ENCODE results near the gene KCNH2.

KCNH2 gene

DNA sequence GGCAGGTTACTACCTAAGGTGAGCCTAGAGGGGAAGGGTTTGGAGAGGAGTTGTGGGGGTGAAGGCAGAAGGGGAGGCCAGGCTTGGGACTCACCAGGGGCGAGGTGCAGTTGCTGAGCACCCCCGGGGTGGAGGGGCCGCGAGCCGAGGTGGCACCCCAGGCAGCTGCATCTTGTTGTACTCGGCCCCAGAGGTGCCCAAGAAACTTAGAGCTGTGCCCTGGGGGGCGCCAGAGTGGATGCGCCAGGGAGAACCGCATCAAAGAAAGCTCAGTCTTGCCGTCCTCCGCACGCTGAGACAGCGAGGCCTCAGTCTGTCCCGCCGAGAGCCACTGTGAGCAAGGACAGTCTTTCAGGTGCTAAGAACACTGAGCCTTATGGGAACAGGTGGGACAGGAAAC is 38.8 kb upstream of the KCNH2 start:
- no peak for TF ChIP-seq ELF4 (IDR thresholded peaks at IDR 0.05)
- no peak for TF ChIP-seq TARDBP (IDR thresholded peaks at IDR 0.05)
- no peak for TF ChIP-seq NFRKB (IDR thresholded peaks at IDR 0.05)
- TF ChIP-seq FOXM1 (IDR thresholded peaks at IDR 0.05; ENCODE audit: borderline replicate concordance), result no peak
- TF ChIP-seq FOXA1 (IDR thresholded peaks at IDR 0.05), result no peak
- no peak for TF ChIP-seq CTBP1 (IDR thresholded peaks at IDR 0.05; ENCODE audit: borderline replicate concordance)
- TF ChIP-seq ZNF384 (IDR thresholded peaks at IDR 0.05), result no peak
- no peak for TF ChIP-seq SUZ12 (IDR thresholded peaks at IDR 0.05)
- TF ChIP-seq PKNOX1 (IDR thresholded peaks at IDR 0.05), result no peak
- no peak for TF ChIP-seq ARNT (IDR thresholded peaks at IDR 0.05)
- no peak for TF ChIP-seq LEF1 (IDR thresholded peaks at IDR 0.05; ENCODE audit: borderline replicate concordance)
- TF ChIP-seq BHLHE40 (IDR thresholded peaks at IDR 0.05; ENCODE audit: borderline replicate concordance), result no peak
- no peak for TF ChIP-seq HDGF (IDR thresholded peaks at IDR 0.05; ENCODE audit: borderline replicate concordance)
- POLR2A ChIA-PET, result interaction anchor here (1.0 kb wide), 1 partner anchor 42 kb away, joined by 3 read pairs; the partner anchor contains the start of gene SLC4A2
- DNase-seq (ENCODE audit: extremely low spot score), result no peak
- CTCF ChIA-PET, result interaction anchor here (1.2 to 3.9 kb wide), 4 partner anchors 9 to 94 kb away, joined by 5 to 40 read pairs (median 23); partner anchors contain the start of gene ABCB8

DNA sequence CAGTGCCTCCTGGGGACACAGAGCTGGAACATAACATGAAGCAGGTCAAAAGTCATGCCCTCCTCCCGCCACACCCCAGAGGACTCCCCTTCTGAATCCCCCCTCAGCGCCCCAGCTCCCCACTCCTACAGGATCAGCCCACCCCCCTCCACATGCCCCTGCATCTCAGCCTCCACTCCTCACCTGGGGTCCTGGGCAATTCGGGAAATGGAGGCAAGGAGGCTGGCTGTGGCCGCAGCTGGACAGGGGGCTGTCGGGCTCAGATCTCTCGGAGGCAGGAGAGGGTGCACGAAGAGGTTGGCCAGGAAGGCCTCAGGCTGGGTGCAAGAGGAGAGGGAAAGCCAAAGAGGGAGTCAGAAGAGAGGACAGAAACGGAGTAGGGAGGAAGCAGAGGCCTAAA is 38.4 kb upstream of the KCNH2 start:
- TF ChIP-seq NFRKB (IDR thresholded peaks at IDR 0.05) (no peak), PKNOX1 (IDR thresholded peaks at IDR 0.05) (no peak), FOXM1 (IDR thresholded peaks at IDR 0.05; ENCODE audit: borderline replicate concordance) (no peak), ZNF384 (IDR thresholded peaks at IDR 0.05) (no peak), FOXK2 (IDR thresholded peaks at IDR 0.05) (no peak), TARDBP (IDR thresholded peaks at IDR 0.05) (no peak), ELF4 (IDR thresholded peaks at IDR 0.05) (no peak), SP1 (IDR thresholded peaks at IDR 0.05) (no peak), ARNT (IDR thresholded peaks at IDR 0.05) (no peak), LEF1 (IDR thresholded peaks at IDR 0.05; ENCODE audit: borderline replicate concordance) (no peak), HDGF (IDR thresholded peaks at IDR 0.05; ENCODE audit: borderline replicate concordance) (no peak), L3MBTL2 (conservative IDR thresholded peaks at IDR 0.05) (no peak), FOXA1 (IDR thresholded peaks at IDR 0.05) (no peak), BHLHE40 (IDR thresholded peaks at IDR 0.05; ENCODE audit: borderline replicate concordance) (no peak), SUZ12 (IDR thresholded peaks at IDR 0.05) (no peak), CTBP1 (IDR thresholded peaks at IDR 0.05; ENCODE audit: borderline replicate concordance) (no peak)
- CTCF ChIA-PET, result interaction anchor here (0.5 to 3.9 kb wide), 3 partner anchors 9 to 94 kb away, joined by 3 to 40 read pairs (median 40); partner anchors contain the start of gene ABCB8
- DNase-seq (ENCODE audit: extremely low spot score), result no peak
- POLR2A ChIA-PET, result interaction anchor here (1.0 kb wide), 1 partner anchor 43 kb away, joined by 3 read pairs; the partner anchor contains the start of gene SLC4A2

- no peak for DNase-seq (ENCODE audit: extremely low spot score)
- ChIA-PET POLR2A (interaction anchor here (1.0 kb wide), 1 partner anchor 43 kb away, joined by 3 read pairs; the partner anchor contains the start of gene SLC4A2), CTCF (interaction anchor here (0.5 to 3.9 kb wide), 3 partner anchors 8 to 95 kb away, joined by 3 to 40 read pairs (median 40); partner anchors contain the start of gene ABCB8)
- no peak for TF ChIP-seq BHLHE40 (IDR thresholded peaks at IDR 0.05; ENCODE audit: borderline replicate concordance)
- no peak for TF ChIP-seq CTBP1 (IDR thresholded peaks at IDR 0.05; ENCODE audit: borderline replicate concordance)
- TF ChIP-seq ZNF384 (IDR thresholded peaks at IDR 0.05), result no peak
These were observed 37.8 kb upstream of the KCNH2 start for GRCh38 chr7:151015967-151016366.

GRCh38 chr7:151014950-151015349 is 36.8 kb upstream of the KCNH2 start:
- ChIA-PET CTCF (interaction anchor here (0.6 kb wide), 1 partner anchor 52 kb away, joined by 3 read pairs; no protein-coding TSS in a partner anchor), POLR2A (no interaction called here)
- no peak for DNase-seq (ENCODE audit: extremely low spot score)
- TF ChIP-seq L3MBTL2 (conservative IDR thresholded peaks at IDR 0.05), result no peak
- TF ChIP-seq SP1 (IDR thresholded peaks at IDR 0.05), result no peak
- no peak for TF ChIP-seq NFRKB (IDR thresholded peaks at IDR 0.05)
- TF ChIP-seq ARNT (IDR thresholded peaks at IDR 0.05), result no peak
- TF ChIP-seq HDGF (IDR thresholded peaks at IDR 0.05; ENCODE audit: borderline replicate concordance), result no peak
- no peak for TF ChIP-seq FOXA1 (IDR thresholded peaks at IDR 0.05)
- TF ChIP-seq LEF1 (IDR thresholded peaks at IDR 0.05; ENCODE audit: borderline replicate concordance), result no peak
- TF ChIP-seq SUZ12 (IDR thresholded peaks at IDR 0.05), result no peak
- no peak for TF ChIP-seq PKNOX1 (IDR thresholded peaks at IDR 0.05)
- no peak for TF ChIP-seq ELF4 (IDR thresholded peaks at IDR 0.05)
- no peak for TF ChIP-seq BHLHE40 (IDR thresholded peaks at IDR 0.05; ENCODE audit: borderline replicate concordance)
- no peak for TF ChIP-seq ZNF384 (IDR thresholded peaks at IDR 0.05)

DNA sequence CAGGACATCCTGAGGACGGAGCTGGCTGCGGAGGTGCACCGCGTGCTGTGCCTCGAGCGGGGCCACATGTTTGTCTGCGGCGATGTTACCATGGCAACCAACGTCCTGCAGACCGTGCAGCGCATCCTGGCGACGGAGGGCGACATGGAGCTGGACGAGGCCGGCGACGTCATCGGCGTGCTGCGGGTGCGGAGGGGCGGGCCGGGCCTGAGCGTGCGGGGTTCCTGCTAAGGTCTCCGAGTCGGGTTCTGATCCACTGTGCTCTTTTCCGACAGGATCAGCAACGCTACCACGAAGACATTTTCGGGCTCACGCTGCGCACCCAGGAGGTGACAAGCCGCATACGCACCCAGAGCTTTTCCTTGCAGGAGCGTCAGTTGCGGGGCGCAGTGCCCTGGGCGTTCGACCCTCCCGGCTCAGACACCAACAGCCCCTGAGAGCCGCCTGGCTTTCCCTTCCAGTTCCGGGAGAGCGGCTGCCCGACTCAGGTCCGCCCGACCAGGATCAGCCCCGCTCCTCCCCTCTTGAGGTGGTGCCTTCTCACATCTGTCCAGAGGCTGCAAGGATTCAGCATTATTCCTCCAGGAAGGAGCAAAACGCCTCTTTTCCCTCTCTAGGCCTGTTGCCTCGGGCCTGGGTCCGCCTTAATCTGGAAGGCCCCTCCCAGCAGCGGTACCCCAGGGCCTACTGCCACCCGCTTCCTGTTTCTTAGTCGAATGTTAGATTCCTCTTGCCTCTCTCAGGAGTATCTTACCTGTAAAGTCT is 35.8 kb upstream of the KCNH2 start:
- DNase-seq (ENCODE audit: extremely low spot score), result no peak
- POLR2A ChIA-PET, result interaction anchor here (1.9 kb wide), 1 partner anchor 14 kb away, joined by 9 read pairs; the partner anchor contains the start of gene ABCB8
- CTCF ChIA-PET, result interaction anchor here (1.2 kb wide), 1 partner anchor 51 kb away, joined by 3 read pairs; no protein-coding TSS in a partner anchor
- TF ChIP-seq TARDBP (IDR thresholded peaks at IDR 0.05) (no peak), LEF1 (IDR thresholded peaks at IDR 0.05; ENCODE audit: borderline replicate concordance) (no peak), ARNT (IDR thresholded peaks at IDR 0.05) (no peak), FOXA1 (IDR thresholded peaks at IDR 0.05) (no peak), HDGF (IDR thresholded peaks at IDR 0.05; ENCODE audit: borderline replicate concordance) (no peak), FOXM1 (IDR thresholded peaks at IDR 0.05; ENCODE audit: borderline replicate concordance) (no peak), SP1 (IDR thresholded peaks at IDR 0.05) (no peak), L3MBTL2 (conservative IDR thresholded peaks at IDR 0.05) (no peak), BHLHE40 (IDR thresholded peaks at IDR 0.05; ENCODE audit: borderline replicate concordance) (no peak), NFRKB (IDR thresholded peaks at IDR 0.05) (no peak), CTBP1 (IDR thresholded peaks at IDR 0.05; ENCODE audit: borderline replicate concordance) (no peak), SUZ12 (IDR thresholded peaks at IDR 0.05) (no peak), PKNOX1 (IDR thresholded peaks at IDR 0.05) (no peak), ZNF384 (IDR thresholded peaks at IDR 0.05) (no peak), ELF4 (IDR thresholded peaks at IDR 0.05) (no peak), FOXK2 (IDR thresholded peaks at IDR 0.05) (no peak)

Data from HEK293T (cell line).